Stimulated activated CD8-positive, alpha-beta memory T cell treated with anti-CD3 and anti-CD28 coated beads, Interleukin-7, amount 100 ng/mL, for 1 hour (primary cell): ENCODE data around the gene RYR2.

Experiments used
- DNase-seq, 2 donors: peaks; one replicate each; pipeline ENCODE4 v3.0.0-alpha.2; 2020; ENCODE audit warnings: low read depth in 2 of 2

RYR2 gene

DNA sequence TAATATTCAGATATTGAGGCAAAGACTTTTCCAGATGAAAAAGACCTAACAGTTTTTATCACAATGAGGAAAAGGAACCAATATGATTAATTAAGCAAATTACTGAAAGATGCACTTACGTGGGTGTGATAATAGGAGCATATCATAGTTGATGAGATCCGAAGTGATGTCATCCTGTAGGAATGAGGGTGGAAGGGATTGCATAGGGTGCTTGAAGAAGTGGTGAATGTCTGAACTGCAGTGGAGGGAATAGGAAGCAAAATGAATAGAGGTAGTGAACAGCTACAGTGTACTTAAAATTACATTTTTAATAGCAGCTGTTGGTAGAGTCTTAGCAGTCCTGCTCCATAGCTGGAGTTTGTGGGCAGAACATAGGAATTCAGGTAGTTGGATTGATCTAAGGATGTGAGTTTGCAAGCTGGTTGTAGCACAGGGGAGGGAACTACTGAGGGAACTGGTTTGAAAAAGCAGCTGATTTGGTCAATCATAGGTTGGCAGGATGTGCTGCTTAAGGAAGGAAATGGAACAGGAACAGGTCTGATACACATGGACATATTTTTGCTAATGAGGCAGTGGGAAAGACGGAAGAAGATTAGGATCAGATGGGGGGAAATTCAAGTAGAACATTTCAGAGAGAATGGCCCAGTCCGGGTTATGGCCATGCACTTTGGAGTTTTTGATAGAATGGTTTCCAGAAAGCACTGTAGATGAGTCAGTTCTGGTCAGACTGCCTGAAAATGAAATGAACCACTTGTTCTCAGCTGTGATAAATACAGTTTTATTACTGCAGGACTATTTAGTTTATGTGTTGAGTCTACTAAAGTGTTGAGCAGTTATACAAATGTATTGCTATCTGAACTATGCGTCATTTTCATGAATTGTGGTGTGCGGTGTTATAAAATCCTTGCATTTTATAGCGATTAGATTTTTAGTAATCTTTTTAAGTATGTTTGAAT is 155.8 kb downstream of the RYR2 start:
- DNase-seq: no peak

DNA sequence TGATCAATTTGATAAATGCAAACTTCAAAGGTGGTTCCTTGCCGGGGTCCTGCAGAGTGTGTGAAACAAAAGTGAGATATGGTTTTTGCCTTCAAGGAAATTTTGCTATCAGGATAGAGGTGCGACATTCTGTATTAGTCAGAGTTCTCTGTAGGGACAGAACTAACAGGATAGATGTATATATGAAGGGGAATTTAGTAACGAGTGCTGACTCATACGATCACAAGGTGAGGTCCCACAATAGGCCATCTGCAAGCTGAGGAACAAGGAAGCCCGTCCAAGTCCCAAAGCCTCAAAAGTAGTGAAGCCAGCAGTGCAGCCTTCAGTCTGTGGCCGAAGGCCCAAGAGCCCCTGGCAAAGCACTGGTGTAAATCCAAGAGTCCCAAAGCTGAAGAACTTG is 157.0 kb downstream of the RYR2 start:
- DNase-seq: no peak

DNA sequence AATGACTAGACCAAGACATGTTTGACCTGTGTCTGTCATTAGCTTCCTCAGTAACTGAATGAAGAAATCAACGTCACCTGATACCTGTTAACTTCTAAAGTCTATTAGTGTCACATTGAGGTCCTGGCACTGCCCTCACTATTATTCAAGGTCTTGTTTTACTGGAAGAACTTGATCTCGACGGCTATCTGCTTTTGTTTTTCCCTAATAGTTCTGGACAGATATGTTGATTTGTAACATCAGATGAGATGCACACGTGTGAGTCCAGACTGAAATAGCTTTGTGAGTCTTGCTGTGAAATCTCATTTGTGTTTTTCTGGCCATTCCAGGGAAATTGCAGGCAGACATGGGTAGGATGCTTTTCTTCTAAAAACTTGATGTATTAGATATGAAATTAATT is 159.2 kb downstream of the RYR2 start:
- DNase-seq: no peak

DNA sequence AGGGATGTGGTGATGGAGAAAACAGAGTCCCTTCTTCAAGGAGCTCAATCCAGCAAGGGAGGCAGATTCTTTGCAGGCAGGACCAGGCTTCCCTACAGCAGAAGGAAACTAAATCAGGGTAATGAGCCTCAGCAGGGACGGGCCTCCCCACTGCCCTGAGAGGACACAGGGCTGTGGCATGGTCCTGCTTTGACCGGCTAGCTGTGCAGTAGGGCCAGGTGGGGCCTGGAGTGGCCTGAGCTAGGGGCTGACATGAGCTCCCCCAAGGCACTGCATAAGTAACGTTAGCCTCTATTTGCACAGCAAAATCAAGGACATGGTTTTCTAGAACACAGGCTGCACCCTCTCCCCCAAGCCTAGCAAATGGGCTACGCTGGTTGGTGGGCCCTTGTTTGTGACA is 162.9 kb downstream of the RYR2 start:
- no peak for DNase-seq

DNA sequence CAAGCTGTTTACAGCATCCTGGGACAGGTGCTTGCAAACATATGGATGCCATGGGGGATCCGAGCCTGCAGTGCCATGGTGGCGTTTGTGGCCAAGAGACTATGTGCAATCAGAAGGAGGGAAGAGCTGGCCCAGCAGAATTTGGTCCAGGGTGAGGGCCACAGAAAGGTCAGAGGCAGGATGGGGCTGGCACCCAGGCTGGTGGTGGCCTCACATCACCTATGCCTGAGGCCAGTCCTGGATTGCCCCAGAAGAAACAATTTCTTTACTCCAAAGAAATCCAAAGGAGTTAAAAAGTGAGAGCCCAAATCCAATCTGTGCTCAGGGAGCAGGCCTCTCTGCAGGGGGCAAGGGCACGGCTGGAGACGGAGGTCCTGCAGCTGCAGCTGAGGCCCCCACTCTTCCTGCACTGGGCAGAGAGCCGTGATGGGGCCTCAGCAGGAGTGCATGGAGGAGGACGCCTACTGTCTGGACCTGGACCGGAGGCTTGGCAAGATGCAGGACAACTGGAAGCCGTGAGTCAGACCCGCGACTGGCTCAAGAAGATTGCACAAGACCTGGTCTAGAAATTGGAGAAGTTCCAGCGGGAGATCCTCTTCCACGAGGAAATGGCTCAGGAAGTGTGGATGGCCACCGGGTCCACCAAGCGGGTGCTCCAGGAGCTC is 163.5 kb downstream of the RYR2 start:
- DNase-seq: no peak

DNA sequence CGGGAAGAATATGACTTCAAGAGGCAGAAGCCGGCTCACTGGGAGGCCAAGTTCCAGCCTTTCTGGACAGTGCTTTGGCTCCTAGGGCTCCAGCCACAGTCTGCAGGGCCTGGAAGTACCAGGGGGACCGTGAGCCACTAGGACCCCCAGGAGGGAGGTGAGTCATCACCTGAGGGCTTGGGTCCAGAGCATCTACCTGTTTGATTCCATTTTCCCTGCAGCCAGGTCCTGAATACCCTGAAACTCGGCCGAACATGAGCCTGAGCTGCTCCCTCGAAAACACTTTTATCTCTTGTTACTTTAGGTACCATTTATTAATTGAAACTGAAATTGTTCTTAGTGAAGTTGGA is 164.1 kb downstream of the RYR2 start:
- no peak for DNase-seq

DNA sequence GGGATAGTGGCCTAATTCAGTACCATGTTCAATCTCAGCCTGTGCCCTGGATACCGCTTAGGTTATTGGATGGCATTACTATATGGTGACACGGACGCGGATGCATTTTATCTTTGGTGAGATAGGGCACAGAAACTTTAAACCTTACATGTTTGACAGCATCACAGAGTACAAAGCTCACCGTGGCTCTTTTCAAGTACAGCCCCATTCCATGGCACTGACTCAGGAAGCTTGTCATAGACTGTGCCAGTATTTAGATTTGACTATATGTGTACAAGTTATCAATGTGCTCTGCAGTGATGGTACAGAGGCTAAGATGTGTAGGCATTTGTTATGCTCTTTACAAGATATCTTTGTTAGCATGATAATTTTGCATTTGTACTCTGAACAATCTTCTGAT is 169.0 kb downstream of the RYR2 start:
- no peak for DNase-seq

DNA sequence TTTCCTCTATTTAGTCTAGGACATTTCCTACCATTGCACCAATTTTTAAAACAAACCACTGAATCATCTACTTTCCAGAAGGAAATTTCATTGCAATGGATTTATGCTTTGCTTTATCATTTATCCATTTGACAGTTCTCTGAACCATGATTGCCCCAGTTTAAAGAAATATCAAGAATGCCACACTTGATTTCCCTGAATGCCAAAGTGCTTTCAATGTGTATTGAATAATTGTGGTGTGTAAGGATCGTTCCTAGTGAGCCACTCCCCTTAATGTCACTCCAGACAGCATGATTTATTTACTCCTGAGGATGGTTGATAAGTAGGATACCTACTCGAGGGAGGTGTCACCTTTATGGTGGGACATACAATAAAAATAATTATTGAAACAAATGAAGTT is 169.6 kb downstream of the RYR2 start:
- no peak for DNase-seq

DNA sequence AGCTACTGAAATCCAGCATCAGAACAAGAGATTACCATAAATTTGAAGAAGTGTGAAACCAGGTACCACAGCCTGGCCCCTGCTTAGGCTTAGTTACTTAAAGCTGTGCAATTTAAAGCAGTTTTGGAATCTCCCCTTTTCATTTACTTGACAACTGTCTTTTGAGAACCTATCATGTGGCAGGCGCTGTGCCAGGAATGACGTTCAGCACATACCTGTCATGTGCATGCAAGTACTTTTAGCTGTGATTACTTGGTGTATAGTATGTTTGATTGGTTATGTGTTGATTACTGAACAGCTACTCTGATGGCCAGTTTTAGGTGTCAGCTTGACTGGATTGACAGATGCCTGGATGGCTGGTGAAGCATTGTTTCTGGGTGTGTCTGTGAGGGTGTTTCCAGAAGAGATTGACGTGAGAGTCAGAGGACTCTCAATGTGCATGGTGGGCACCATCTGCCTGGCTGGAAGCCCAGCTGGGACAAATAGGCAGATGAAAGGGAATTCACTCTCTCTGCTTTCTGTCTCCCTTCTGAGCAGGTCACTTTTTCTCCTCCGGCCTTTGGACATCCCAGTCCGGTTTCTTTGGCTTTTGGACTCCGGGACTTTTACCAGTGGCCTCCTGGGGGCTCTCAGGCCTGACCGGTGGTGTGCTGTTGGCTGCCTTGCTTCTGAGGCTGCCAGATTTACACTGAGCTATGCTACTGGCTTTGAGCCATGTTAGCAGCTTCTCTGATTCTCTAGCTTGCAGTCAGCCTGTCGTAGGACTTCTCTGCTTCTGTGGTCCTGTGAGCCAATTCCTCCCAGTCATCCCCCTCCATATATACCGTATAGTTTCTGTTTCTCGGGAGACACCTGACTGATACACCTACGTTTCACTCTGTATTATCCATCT is 178.0 kb downstream of the RYR2 start:
- no peak for DNase-seq

DNA sequence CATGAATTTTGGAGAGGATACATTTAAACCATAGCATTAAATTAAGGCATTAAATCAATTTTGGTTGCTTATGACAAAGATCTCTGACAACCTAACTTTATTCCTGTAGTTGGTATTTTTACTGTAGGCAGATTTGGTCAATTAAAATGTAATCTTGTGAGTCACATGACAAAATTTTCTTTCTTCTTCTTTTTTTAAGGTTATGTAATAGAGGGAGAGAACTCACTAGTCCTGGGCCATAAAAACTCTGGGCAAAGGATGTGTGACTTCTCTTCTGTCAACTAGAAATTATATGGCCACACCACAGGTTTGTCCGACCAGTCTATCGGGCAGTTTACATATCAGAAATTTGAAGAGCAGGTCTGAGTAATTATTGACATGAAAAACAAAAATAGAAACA is 181.4 kb downstream of the RYR2 start:
- no peak for DNase-seq

DNA sequence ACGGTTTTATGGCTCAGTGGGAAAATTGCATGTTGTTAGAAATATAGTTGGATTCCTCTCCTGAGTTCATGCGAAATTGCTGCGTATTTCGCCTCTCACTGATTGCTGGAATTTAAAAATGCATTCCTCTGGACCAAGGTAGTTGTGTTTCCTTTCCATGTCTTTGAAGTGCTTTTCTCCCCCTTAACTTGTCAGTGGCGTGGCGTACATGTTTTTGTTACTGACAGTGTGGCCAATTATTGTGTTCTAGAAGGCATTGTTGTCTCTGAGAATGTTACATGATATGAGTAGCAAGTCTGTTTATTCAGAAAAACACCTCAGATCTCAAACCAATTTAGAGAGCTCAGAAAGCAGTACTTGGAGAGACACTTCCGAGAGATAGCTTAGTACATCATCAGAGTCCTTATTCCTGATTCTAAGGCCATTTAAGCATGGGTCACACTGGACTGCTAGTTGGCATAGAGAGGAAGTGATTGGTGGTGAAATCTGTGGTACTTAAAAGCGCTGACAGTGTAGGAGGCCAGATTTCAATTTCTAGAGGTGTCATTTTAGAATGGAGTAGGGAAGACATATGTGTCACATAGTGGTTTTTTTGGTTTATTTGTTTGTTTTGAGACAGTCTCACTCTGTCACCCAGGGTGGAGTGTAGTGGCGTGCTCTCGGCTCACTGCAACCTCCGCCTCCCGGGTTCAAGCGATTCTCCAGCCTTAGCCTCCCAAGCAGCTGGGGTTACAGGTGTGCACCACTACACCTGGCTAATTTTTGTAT is 184.4 kb downstream of the RYR2 start:
- DNase-seq: no peak

DNA sequence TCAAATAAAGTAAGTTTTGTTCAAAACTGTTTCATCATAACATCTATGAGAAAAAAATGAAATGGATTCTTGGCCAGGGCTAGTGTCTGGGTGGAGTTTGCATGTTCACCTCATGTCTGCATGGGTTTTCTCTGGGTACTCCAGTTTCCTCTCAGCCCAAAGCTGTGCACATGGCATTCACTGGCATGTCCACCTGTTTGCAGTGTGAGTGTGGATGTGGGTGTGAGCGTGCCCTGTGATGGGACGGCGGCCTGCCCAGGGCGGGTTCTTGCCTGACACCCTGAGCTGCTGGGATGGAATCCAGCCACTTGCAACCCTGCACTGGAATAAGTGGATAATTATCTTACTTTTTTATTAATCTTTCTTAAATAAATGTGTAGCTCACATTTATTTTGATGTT is 185.5 kb downstream of the RYR2 start:
- DNase-seq: no peak

DNA sequence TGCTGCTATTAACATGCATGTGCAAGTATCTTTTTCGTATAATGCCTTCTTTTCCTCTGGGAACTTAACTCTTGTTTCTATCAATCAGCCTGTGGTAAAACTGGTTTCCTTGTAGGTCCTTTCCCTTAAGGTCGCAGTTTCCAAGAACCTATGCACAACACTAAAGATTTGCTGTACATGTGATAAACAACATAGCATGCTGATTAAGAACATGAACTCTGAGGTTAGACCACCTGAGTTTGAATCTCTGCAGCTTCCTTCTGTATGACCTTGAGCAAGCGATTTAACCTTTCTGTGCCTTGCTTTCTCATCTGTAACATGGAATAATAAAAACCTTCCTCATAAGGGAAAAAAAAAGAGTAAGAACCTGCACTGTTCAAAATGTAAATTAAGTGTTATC is 186.4 kb downstream of the RYR2 start:
- DNase-seq: no peak

DNA sequence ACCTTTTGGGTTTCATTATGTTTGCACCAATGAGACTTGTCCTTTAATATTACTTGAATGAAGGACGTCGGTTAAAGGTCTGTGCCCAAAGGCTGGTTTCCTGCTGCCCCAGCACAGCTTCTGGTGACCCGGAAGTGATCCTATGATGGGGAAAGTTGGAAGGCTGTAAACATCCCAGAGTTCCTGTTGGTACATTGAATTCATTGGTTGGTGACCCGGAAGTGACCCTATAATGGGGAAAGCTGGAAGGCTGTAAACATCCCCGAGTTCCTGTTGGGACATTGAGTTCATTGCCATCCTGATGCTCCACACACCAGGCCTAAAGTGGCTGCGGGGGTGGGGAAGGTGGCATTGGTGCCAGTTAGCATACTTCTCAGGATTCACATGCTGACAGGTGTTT is 187.3 kb downstream of the RYR2 start:
- no peak for DNase-seq

DNA sequence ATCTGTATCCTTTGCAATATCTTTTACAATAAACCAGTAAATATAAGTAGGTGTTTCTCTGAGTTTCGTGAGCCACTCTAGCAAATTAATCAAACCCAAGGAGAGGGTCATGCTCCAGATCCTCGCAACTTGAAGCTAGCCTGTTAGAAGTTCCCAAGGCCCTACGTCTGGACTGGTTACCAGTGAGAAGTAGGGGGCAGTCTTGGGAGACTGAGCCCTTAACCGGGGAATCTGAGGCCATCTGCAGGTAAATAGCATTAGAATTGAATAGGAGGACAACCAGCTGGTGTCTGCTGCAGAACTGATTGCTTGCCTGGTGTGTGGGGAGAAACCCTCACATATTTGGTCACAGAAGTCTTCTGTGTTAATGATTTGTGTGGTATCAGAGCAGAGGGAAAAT is 190.5 kb downstream of the RYR2 start:
- no peak for DNase-seq

DNA sequence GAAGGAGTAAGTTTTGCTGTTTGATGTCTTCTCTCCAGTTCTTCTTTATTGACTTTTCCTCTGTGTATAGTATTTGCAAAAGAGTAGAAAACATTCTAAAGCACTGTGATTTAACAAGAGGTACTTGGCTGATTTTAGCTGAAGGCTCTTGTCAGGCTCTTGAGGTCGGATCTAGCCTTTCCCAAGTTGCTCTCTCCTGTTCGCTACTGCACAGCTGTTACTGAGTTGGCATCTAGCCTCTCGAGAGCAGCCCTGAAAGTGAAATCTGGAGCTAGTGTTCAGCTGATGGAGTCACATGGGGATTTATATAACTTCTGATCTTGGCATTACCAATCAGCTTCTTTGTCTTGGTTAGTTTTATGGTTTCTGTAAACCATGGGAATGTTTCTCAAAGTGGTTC is 193.1 kb downstream of the RYR2 start:
- no peak for DNase-seq

DNA sequence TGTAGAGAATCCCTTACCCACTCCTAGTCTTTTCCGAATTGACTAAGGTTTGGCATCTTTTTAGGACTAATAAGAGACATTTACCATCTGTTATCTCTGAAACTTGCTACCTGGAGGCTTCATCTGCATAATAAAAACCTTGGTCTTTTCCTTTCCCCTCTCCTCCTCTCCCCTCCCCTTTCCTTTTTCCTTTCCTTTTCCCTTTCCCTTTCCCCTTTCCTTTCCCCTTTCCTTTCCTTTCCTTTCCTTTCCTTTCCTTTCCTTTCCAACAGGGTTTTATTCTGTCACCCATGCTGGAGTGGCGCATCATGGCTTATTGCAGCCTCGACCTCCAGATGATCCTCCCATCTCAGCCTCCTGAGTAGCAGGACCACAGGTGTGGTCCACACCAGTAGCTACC is 195.7 kb downstream of the RYR2 start:
- DNase-seq: no peak

DNA sequence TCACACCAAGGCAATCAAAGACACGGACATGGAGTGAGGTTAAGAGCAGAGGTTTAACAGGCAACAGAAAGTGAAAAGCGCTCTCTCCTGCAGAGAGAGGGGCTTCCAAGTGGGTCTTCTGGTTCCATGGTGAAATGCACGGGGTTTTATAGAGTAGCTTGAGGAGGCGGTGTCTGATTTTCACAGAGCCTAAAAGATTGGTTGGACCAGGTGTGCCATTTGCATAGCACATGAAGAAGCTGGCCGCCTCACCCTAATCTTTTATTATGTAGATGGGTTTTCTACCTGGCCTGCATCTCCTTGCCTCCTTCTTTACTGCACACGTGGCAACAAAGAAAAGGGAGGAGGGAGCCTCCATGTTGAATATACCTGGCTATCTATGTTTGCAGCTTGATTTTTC is 197.3 kb downstream of the RYR2 start:
- DNase-seq: no peak

DNA sequence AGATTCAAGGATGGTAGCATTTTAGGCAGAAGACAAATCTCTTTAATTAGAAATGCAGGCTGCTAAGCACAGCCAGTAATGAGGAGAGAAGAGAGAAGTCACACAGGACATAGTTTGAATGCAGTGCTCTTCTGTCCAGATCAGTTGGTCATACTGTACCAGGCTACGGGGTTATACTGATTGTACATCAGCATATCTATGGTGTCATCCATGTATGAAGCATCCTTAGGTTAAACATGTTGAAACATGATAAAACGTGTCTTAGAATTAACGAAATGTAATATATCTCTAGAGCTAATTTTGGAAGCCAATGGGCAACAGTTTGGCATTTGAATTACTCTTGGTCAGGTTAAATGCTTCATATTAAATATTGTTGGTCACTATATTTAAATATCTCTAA is 199.1 kb downstream of the RYR2 start:
- DNase-seq: no peak

DNA sequence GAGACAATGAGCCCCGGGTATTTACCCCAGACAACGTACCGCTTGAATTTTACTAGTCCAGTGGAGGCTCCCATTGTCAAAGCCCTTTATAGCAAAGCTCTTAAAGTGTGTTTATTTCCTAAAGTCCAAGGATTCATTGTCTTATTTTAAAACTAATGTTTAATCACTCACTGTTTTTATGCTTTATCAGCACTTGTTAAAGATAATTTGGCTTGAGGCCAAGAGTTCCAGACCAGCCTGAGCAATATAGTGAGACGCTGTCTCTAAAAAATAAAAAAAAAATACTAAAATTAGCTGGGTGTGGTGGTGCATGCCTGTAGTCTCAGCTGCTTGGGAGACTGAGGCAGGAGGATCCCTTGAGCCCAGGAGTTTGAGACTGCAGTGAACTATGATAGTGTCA is 202.8 kb downstream of the RYR2 start:
- no peak for DNase-seq

DNA sequence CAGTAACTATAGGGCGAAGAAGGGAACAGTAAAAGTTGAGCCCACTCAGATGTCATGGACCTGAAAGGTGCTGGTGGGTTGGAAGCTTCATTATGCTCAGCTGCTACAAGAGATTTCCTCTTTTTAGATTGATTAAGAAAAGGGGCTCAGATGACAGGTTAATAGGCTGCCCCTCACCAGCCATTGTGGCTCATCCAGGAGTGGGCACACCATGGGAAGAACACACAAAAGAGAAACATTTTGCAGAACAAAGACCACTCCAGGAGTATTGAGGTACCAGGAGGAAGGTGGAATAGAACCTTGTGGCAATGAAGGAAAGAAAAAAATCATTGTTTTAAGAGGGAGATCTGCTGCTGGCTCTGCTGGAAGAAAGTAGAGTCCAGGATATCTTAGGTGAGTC is 205.5 kb downstream of the RYR2 start:
- no peak for DNase-seq

DNA sequence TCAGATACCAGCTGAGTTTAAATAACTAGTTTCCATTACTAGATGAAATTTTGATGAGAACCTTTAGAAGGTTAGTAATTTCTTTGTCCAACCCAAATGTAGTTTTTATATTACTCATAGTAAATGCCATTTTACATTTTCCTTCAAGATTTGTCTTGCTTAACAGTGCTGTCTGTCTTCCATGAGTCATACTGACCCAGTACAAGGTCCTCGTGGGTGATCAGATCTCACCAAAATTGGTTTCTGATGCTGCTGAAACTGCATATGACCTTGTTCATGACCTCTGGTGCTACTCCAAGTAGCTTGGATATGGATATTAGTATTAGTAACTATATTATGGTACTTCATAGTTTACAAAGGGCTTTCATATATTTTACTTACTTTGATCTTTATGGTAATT is 207.1 kb downstream of the RYR2 start:
- no peak for DNase-seq
